Activated CD4-positive, alpha-beta T cell treated with anti-CD3 and anti-CD28 coated beads for 24 hours (primary cell): ENCODE results near the gene USP1.

Experiments used
- DNase-seq, 2 donors: peaks; one replicate each; pipeline ENCODE4 v3.0.0-alpha.2; 2020; ENCODE audit warnings: low read depth in 2 of 2

The USP1 gene

GRCh38 chr1:62436466-62437272 lies at the start of gene USP1:
Gene USP1 (plus strand): TSS chr1:62437049. CDS start chr1:62439868, 2,819 bp downstream.
- DNase-seq = peak; percentile 94 to 95

GRCh38 chr1:62389531-62389930 lies 47.3 kb upstream of the USP1 start:
- DNase-seq = no peak

GRCh38 chr1:62390071-62390470 lies 46.8 kb upstream of the USP1 start:
- DNase-seq = no peak

GRCh38 chr1:62391369-62391971 lies 45.4 kb upstream of the USP1 start:
- DNase-seq = peak in 1 of 2 donors; percentile 4

- DNase-seq = no peak
Measured at GRCh38 chr1:62392951-62393350, 43.9 kb upstream of the USP1 start.

GRCh38 chr1:62394646-62395045 lies 42.2 kb upstream of the USP1 start:
- DNase-seq = no peak

GRCh38 chr1:62395291-62395690 lies 41.6 kb upstream of the USP1 start:
- DNase-seq = no peak

GRCh38 chr1:62396871-62397270 lies 40.0 kb upstream of the USP1 start:
- no peak for DNase-seq

- DNase-seq = no peak
Measured at GRCh38 chr1:62397301-62397700, 39.5 kb upstream of the USP1 start.

- no peak for DNase-seq
Measured at GRCh38 chr1:62398377-62398776, 38.5 kb upstream of the USP1 start.

- no peak for DNase-seq
Measured at GRCh38 chr1:62401034-62401760, 35.7 kb upstream of the USP1 start.

GRCh38 chr1:62405247-62405646 lies 31.6 kb upstream of the USP1 start:
- no peak for DNase-seq

GRCh38 chr1:62406576-62406975 lies 30.3 kb upstream of the USP1 start:
- DNase-seq = no peak

GRCh38 chr1:62407398-62408009 lies 29.3 kb upstream of the USP1 start:
- DNase-seq = peak in 1 of 2 donors; percentile 13

- no peak for DNase-seq
Measured at GRCh38 chr1:62415687-62416086, 21.2 kb upstream of the USP1 start.

- no peak for DNase-seq
Measured at GRCh38 chr1:62417351-62417999, 19.4 kb upstream of the USP1 start.

GRCh38 chr1:62420214-62420613 lies 16.6 kb upstream of the USP1 start:
- no peak for DNase-seq

- DNase-seq = no peak
Measured at GRCh38 chr1:62423580-62424242, 13.1 kb upstream of the USP1 start.

- no peak for DNase-seq
Measured at GRCh38 chr1:62424411-62424810, 12.4 kb upstream of the USP1 start.

GRCh38 chr1:62425041-62425440 lies 11.8 kb upstream of the USP1 start:
- no peak for DNase-seq

GRCh38 chr1:62426237-62426636 lies 10.6 kb upstream of the USP1 start:
- no peak for DNase-seq
